Measurements from ENCODE around the gene CHST11. TPM values are rescaled to one million over a fixed set of nuclear protein-coding genes. Genes with fewer than 3 reads are reported as not detected.
A peak's percentile ranks its signal among the peaks of the same experiment; 100 is the strongest.
"Not testable (repeated sequence)": the region's sequence is repeated elsewhere in the genome, so short reads cannot be mapped to it uniquely, and the experiment has no call there.

Gene CHST11
- total and polyA plus RNA-seq, 7 experiments from 2014 or later, result 23.4 to 74.3 (median 32.0) TPM

- Histone ChIP-seq H3K4me3 (ENCODE audit: low read length) (no peak overlapping the region), H3K27me3 (ENCODE audit: control insufficient read depth in 2 of 2, insufficient read depth in 2 of 2, low read length in 2 of 2) (no peaks in the 10 kb centered on the region), H3K9me3 (ENCODE audit: control insufficient read depth in 2 of 3, low read length in 3 of 3) (no peaks in the 10 kb centered on the region), H3K36me3 (ENCODE audit: control insufficient read depth in 2 of 3, insufficient read depth in 3 of 3, low read length in 3 of 3) (no peaks in the 10 kb centered on the region), H3K4me1 (ENCODE audit: control insufficient read depth in 2 of 2, insufficient read depth in 2 of 2, low read length in 2 of 2) (peaks cover 16 to 44% of the 10 kb centered on the region in 2 donors), H3K27ac (ENCODE audit: low read depth, low read length) (no peak overlapping the region)
- Mint-ChIP-seq H3K9me3 (peaks cover 0 to 4% (median 0%) of the 10 kb centered on the region in 11 donors), H3K4me3 (peak overlapping the region in 6 of 10 donors; percentile 22 to 63 (median 48)), H3K27me3 (no peaks in the 10 kb centered on the region), H3K27ac (peak overlapping the region in 4 of 9 donors; percentile 8 to 58 (median 36)), H3K4me1 (peaks cover 58 to 84% (median 75%) of the 10 kb centered on the region in 7 donors), H3K36me3 (peaks cover 2 to 26% (median 13%) of the 10 kb centered on the region in 5 donors)
- ChIA-PET POLR2A (no interaction called here), CTCF (interaction anchor here (0.6 kb wide), 1 partner anchor 23 kb away, joined by 3 read pairs; no protein-coding TSS in a partner anchor)
- ATAC-seq, result no peak
- intact Hi-C loops (cut with micrococcal nuclease), result no loop called here
- DNase-seq, result no peak
These were observed 67.5 kb downstream of the CHST11 start for GRCh38 chr12:104524034-104524832.

GRCh38 chr12:104526320-104526719 is 69.6 kb downstream of the CHST11 start:
- H3K9me3 Mint-ChIP-seq, result peaks cover 0 to 8% (median 0%) of the 10 kb centered on the region in 11 donors
- Histone ChIP-seq H3K4me1 (ENCODE audit: control insufficient read depth in 2 of 2, insufficient read depth in 2 of 2, low read length in 2 of 2) (peaks cover 16 to 30% of the 10 kb centered on the region in 2 donors), H3K27me3 (ENCODE audit: control insufficient read depth in 2 of 2, insufficient read depth in 2 of 2, low read length in 2 of 2) (no peaks in the 10 kb centered on the region), H3K27ac (ENCODE audit: low read depth, low read length) (no peak overlapping the region), H3K36me3 (ENCODE audit: control insufficient read depth in 2 of 3, insufficient read depth in 3 of 3, low read length in 3 of 3) (no peaks in the 10 kb centered on the region), H3K4me3 (ENCODE audit: low read length) (no peak overlapping the region), H3K9me3 (ENCODE audit: control insufficient read depth in 2 of 3, low read length in 3 of 3) (no peaks in the 10 kb centered on the region)
- H3K4me3 Mint-ChIP-seq, result no peak overlapping the region
- ChIA-PET CTCF (no interaction called here), POLR2A (no interaction called here)
- no peak for ATAC-seq
- DNase-seq, result no peak
- peaks cover 53 to 72% (median 66%) of the 10 kb centered on the region in 7 donors for H3K4me1 Mint-ChIP-seq
- intact Hi-C loops (cut with micrococcal nuclease), result no loop called here
- H3K36me3 Mint-ChIP-seq, result peaks cover 5 to 37% (median 18%) of the 10 kb centered on the region in 5 donors
- H3K27ac Mint-ChIP-seq, result no peak overlapping the region
- H3K27me3 Mint-ChIP-seq, result no peaks in the 10 kb centered on the region

GRCh38 chr12:104526751-104527150 is 70.0 kb downstream of the CHST11 start:
- peaks cover 7 to 41% (median 22%) of the 10 kb centered on the region in 5 donors for H3K36me3 Mint-ChIP-seq
- Histone ChIP-seq H3K27ac (ENCODE audit: low read depth, low read length) (no peak overlapping the region), H3K4me3 (ENCODE audit: low read length) (no peak overlapping the region), H3K36me3 (ENCODE audit: control insufficient read depth in 2 of 3, insufficient read depth in 3 of 3, low read length in 3 of 3) (no peaks in the 10 kb centered on the region), H3K4me1 (ENCODE audit: control insufficient read depth in 2 of 2, insufficient read depth in 2 of 2, low read length in 2 of 2) (peaks cover 16 to 30% of the 10 kb centered on the region in 2 donors), H3K9me3 (ENCODE audit: control insufficient read depth in 2 of 3, low read length in 3 of 3) (no peaks in the 10 kb centered on the region), H3K27me3 (ENCODE audit: control insufficient read depth in 2 of 2, insufficient read depth in 2 of 2, low read length in 2 of 2) (no peaks in the 10 kb centered on the region)
- peaks cover 0 to 8% (median 0%) of the 10 kb centered on the region in 11 donors for H3K9me3 Mint-ChIP-seq
- ATAC-seq, result no peak
- ChIA-PET CTCF (no interaction called here), POLR2A (no interaction called here)
- H3K27me3 Mint-ChIP-seq, result no peaks in the 10 kb centered on the region
- H3K27ac Mint-ChIP-seq, result peak overlapping the region in 1 of 9 donors; percentile 59
- peaks cover 54 to 72% (median 66%) of the 10 kb centered on the region in 7 donors for H3K4me1 Mint-ChIP-seq
- H3K4me3 Mint-ChIP-seq, result no peak overlapping the region
- intact Hi-C loops (cut with micrococcal nuclease), result no loop called here
- DNase-seq, result no peak

GRCh38 chr12:104527653-104528052 is 70.9 kb downstream of the CHST11 start:
- ATAC-seq; CTCF ChIA-PET; H3K27me3 ChIP-seq (ENCODE audit: control insufficient read depth in 2 of 2, insufficient read depth in 2 of 2, low read length in 2 of 2); intact Hi-C loops (cut with micrococcal nuclease); H3K4me3 Mint-ChIP-seq; DNase-seq; H3K9me3 ChIP-seq (ENCODE audit: control insufficient read depth in 2 of 3, low read length in 3 of 3); H3K27ac ChIP-seq (ENCODE audit: low read depth, low read length); H3K4me3 ChIP-seq (ENCODE audit: low read length); POLR2A ChIA-PET; H3K36me3 ChIP-seq (ENCODE audit: control insufficient read depth in 2 of 3, insufficient read depth in 3 of 3, low read length in 3 of 3); H3K27me3 Mint-ChIP-seq; H3K9me3 Mint-ChIP-seq: not testable (repeated sequence)
- Mint-ChIP-seq H3K27ac (peak overlapping the region in 4 of 9 donors; percentile 10 to 62 (median 33)), H3K4me1 (peaks cover 56 to 74% (median 67%) of the 10 kb centered on the region in 7 donors), H3K36me3 (peaks cover 8 to 45% (median 24%) of the 10 kb centered on the region in 5 donors)
- H3K4me1 ChIP-seq (ENCODE audit: control insufficient read depth in 2 of 2, insufficient read depth in 2 of 2, low read length in 2 of 2), result peaks cover 14 to 28% of the 10 kb centered on the region in 2 donors

GRCh38 chr12:104529130-104529874 is 72.6 kb downstream of the CHST11 start:
- no peak overlapping the region for H3K4me3 ChIP-seq (ENCODE audit: low read length)
- Mint-ChIP-seq H3K27ac (peak overlapping the region in 2 of 9 donors; percentile 24 to 28), H3K27me3 (no peaks in the 10 kb centered on the region), H3K9me3 (peaks cover 0 to 8% (median 0%) of the 10 kb centered on the region in 11 donors), H3K4me1 (peaks cover 54 to 74% (median 67%) of the 10 kb centered on the region in 7 donors), H3K36me3 (peaks cover 8 to 47% (median 25%) of the 10 kb centered on the region in 5 donors), H3K4me3 (no peak overlapping the region)
- H3K27ac ChIP-seq (ENCODE audit: low read depth, low read length), result no peak overlapping the region
- no peaks in the 10 kb centered on the region for H3K9me3 ChIP-seq (ENCODE audit: control insufficient read depth in 2 of 3, low read length in 3 of 3)
- ChIA-PET CTCF (no interaction called here), POLR2A (interaction anchor here (0.5 to 1.4 kb wide), 2 partner anchors 11 to 12 kb away, joined by 3 read pairs; no protein-coding TSS in a partner anchor)
- intact Hi-C loops (cut with micrococcal nuclease), result no loop called here
- ATAC-seq, result no peak
- H3K36me3 ChIP-seq (ENCODE audit: control insufficient read depth in 2 of 3, insufficient read depth in 3 of 3, low read length in 3 of 3), result no peaks in the 10 kb centered on the region
- DNase-seq, result no peak
- H3K27me3 ChIP-seq (ENCODE audit: control insufficient read depth in 2 of 2, insufficient read depth in 2 of 2, low read length in 2 of 2), result no peaks in the 10 kb centered on the region
- peaks cover 5 to 12% of the 10 kb centered on the region in 2 donors for H3K4me1 ChIP-seq (ENCODE audit: control insufficient read depth in 2 of 2, insufficient read depth in 2 of 2, low read length in 2 of 2)

GRCh38 chr12:104532636-104533035 is 75.9 kb downstream of the CHST11 start:
- H3K4me1 Mint-ChIP-seq, result peaks cover 42 to 74% (median 67%) of the 10 kb centered on the region in 7 donors
- no peak for ATAC-seq

More at GRCh38 chr12:104532636-104533035, 75.9 kb downstream of the CHST11 start:
- intact Hi-C loops (cut with micrococcal nuclease), result loop anchor here in 1 of 2 donors (5.0 kb wide), 1 partner anchor 35 kb away; no protein-coding TSS in a partner anchor
- H3K4me3 ChIP-seq (ENCODE audit: low read length), result no peak overlapping the region
- no peaks in the 10 kb centered on the region for H3K9me3 ChIP-seq (ENCODE audit: control insufficient read depth in 2 of 3, low read length in 3 of 3)
- no peak overlapping the region for H3K27ac ChIP-seq (ENCODE audit: low read depth, low read length)
- H3K4me1 ChIP-seq (ENCODE audit: control insufficient read depth in 2 of 2, insufficient read depth in 2 of 2, low read length in 2 of 2), result peaks cover 0 to 5% of the 10 kb centered on the region in 2 donors
- H3K36me3 ChIP-seq (ENCODE audit: control insufficient read depth in 2 of 3, insufficient read depth in 3 of 3, low read length in 3 of 3), result no peaks in the 10 kb centered on the region
- no peaks in the 10 kb centered on the region for H3K27me3 ChIP-seq (ENCODE audit: control insufficient read depth in 2 of 2, insufficient read depth in 2 of 2, low read length in 2 of 2)
- CTCF ChIA-PET, result no interaction called here
- no peak for DNase-seq
- POLR2A ChIA-PET, result no interaction called here
- Mint-ChIP-seq H3K36me3 (peaks cover 5 to 41% (median 22%) of the 10 kb centered on the region in 5 donors), H3K27me3 (no peaks in the 10 kb centered on the region), H3K9me3 (peaks cover 0 to 8% (median 0%) of the 10 kb centered on the region in 11 donors), H3K4me3 (peak overlapping the region in 1 of 10 donors; percentile 68), H3K27ac (peak overlapping the region in 2 of 9 donors; percentile 47 to 66)
